ENCODE results near the gene LETMD1.

The LETMD1 gene

GRCh38 chr12:51056242-51056641 lies 8.1 kb downstream of the LETMD1 start:
- ChIA-PET CTCF (interaction anchor here (1.2 to 3.7 kb wide), 3 partner anchors 13 to 21 kb away, joined by 3 to 14 read pairs (median 3); no protein-coding TSS in a partner anchor), POLR2A (interaction anchor here (1.0 kb wide), 1 partner anchor 27 kb away, joined by 4 read pairs; the partner anchor contains the start of gene CSRNP2)
- DNase-seq (ENCODE audit: extremely low spot score) = no peak
- TF ChIP-seq CTCF (IDR thresholded peaks at IDR 0.05; ENCODE audit: control extremely low read depth, extremely low read depth, low read depth, missing control alignments) = no peak

- no peak for DNase-seq (ENCODE audit: extremely low spot score)
- POLR2A ChIA-PET = interaction anchor here (0.9 kb wide), 1 partner anchor 24 kb away, joined by 5 read pairs; the partner anchor contains the start of gene CSRNP2
- CTCF ChIA-PET = interaction anchor here (0.8 to 1.2 kb wide), 3 partner anchors 12 to 283 kb away, joined by 3 to 4 read pairs (median 4); no protein-coding TSS in a partner anchor
- TF ChIP-seq CTCF (IDR thresholded peaks at IDR 0.05; ENCODE audit: control extremely low read depth, extremely low read depth, low read depth, missing control alignments) = no peak
Measured at GRCh38 chr12:51059086-51059485, 11.0 kb downstream of the LETMD1 start.

GRCh38 chr12:51062631-51063397 lies 14.7 kb downstream of the LETMD1 start:
- no peak for DNase-seq (ENCODE audit: extremely low spot score)
- ChIA-PET CTCF (interaction anchor here (1.0 to 2.2 kb wide), 4 partner anchors 8 to 20 kb away, joined by 3 to 6 read pairs (median 4); partner anchors contain the start of genes CSRNP2 and LETMD1), POLR2A (no interaction called here)
- no peak for TF ChIP-seq CTCF (IDR thresholded peaks at IDR 0.05; ENCODE audit: control extremely low read depth, extremely low read depth, low read depth, missing control alignments)

- no peak for DNase-seq (ENCODE audit: extremely low spot score)
- POLR2A ChIA-PET = no interaction called here
- CTCF ChIA-PET = interaction anchor here (0.7 to 1.5 kb wide), 2 partner anchors 9 to 300 kb away, joined by 3 to 4 read pairs; no protein-coding TSS in a partner anchor
- no peak for TF ChIP-seq CTCF (IDR thresholded peaks at IDR 0.05; ENCODE audit: control extremely low read depth, extremely low read depth, low read depth, missing control alignments)
Measured at GRCh38 chr12:51065530-51065929, 17.4 kb downstream of the LETMD1 start.

GRCh38 chr12:51067229-51067628 lies 19.1 kb downstream of the LETMD1 start:
- ChIA-PET CTCF (interaction anchor here (0.9 to 1.0 kb wide), 2 partner anchors 8 to 15 kb away, joined by 3 to 4 read pairs; no protein-coding TSS in a partner anchor), POLR2A (interaction anchor here (1.5 kb wide), 1 partner anchor 16 kb away, joined by 8 read pairs; the partner anchor contains the start of gene CSRNP2)
- DNase-seq (ENCODE audit: extremely low spot score) = no peak
- no peak for TF ChIP-seq CTCF (IDR thresholded peaks at IDR 0.05; ENCODE audit: control extremely low read depth, extremely low read depth, low read depth, missing control alignments)

GRCh38 chr12:51067771-51068170 lies 19.6 kb downstream of the LETMD1 start:
- POLR2A ChIA-PET = interaction anchor here (1.5 kb wide), 1 partner anchor 16 kb away, joined by 8 read pairs; the partner anchor contains the start of gene CSRNP2

More at GRCh38 chr12:51067771-51068170, 19.6 kb downstream of the LETMD1 start:
- TF ChIP-seq CTCF (IDR thresholded peaks at IDR 0.05; ENCODE audit: control extremely low read depth, extremely low read depth, low read depth, missing control alignments) = no peak
- CTCF ChIA-PET = no interaction called here
- no peak for DNase-seq (ENCODE audit: extremely low spot score)
